UCSD-AML1 (cell line): Measurements from ENCODE around the gene CCDC107.
"Not testable (repeated sequence)": the region's sequence is repeated elsewhere in the genome, so short reads cannot be mapped to it uniquely, and the experiment has no call there.

Experiments
- DNase-seq: peaks from one replicate; lab custom pipeline; 2025; ENCODE audit not compliant: unreplicated experiment; lab: John Stamatoyannopoulos, UW

The CCDC107 gene

GRCh38 chr9:35658137-35658967, at the start of gene CCDC107:
TSS of gene CCDC107 (plus strand) at chr9:35658292. CDS start at chr9:35658380, 88 bp downstream.
- peak; percentile 91 for DNase-seq

GRCh38 chr9:35609001-35609819, 48.9 kb upstream of the CCDC107 start:
- no peak for DNase-seq

GRCh38 chr9:35609820-35610163, 48.3 kb upstream of the CCDC107 start:
- no peak for DNase-seq

GRCh38 chr9:35611230-35611797, 46.8 kb upstream of the CCDC107 start:
- DNase-seq: peak; percentile 23

- DNase-seq: not testable (repeated sequence)
Observed at GRCh38 chr9:35612066-35612465, 46.0 kb upstream of the CCDC107 start.

GRCh38 chr9:35612843-35613242, 45.2 kb upstream of the CCDC107 start:
- no peak for DNase-seq

- DNase-seq: no peak
Observed at GRCh38 chr9:35615981-35616680, 42.0 kb upstream of the CCDC107 start.

- no peak for DNase-seq
Observed at GRCh38 chr9:35616681-35617459, 41.2 kb upstream of the CCDC107 start.

- no peak for DNase-seq
Observed at GRCh38 chr9:35617548-35617947, 40.5 kb upstream of the CCDC107 start.

- DNase-seq: peak; percentile 33
Observed at GRCh38 chr9:35618325-35618727, 39.8 kb upstream of the CCDC107 start, which contains the start of gene CD72. TSS of gene CD72 (minus strand) at chr9:35618413. CDS start at chr9:35618303, 110 bp downstream.

- DNase-seq: peak; percentile 89
Observed at GRCh38 chr9:35618854-35619799, 39.0 kb upstream of the CCDC107 start.

GRCh38 chr9:35619800-35620158, 38.3 kb upstream of the CCDC107 start:
- DNase-seq: no peak

GRCh38 chr9:35627575-35627974, 30.5 kb upstream of the CCDC107 start:
- DNase-seq: no peak

GRCh38 chr9:35628389-35628991, 29.6 kb upstream of the CCDC107 start:
- DNase-seq: no peak

GRCh38 chr9:35629597-35629996, 28.5 kb upstream of the CCDC107 start:
- no peak for DNase-seq

- DNase-seq: no peak
Observed at GRCh38 chr9:35635730-35636129, 22.4 kb upstream of the CCDC107 start.

- no peak for DNase-seq
Observed at GRCh38 chr9:35636135-35636876, 21.8 kb upstream of the CCDC107 start.

GRCh38 chr9:35636877-35637246, 21.2 kb upstream of the CCDC107 start:
- not testable (repeated sequence) for DNase-seq
